ENCODE data around the gene SSBP3. TPM values are rescaled to one million over a fixed set of nuclear protein-coding genes. Genes with fewer than 3 reads are reported as not detected.

The SSBP3 gene
- polyA plus RNA-seq, 1 donor (not counting 4 experiments of a cell fraction or from before 2014, with no cell fraction given) = 16.9 TPM

GRCh38 chr1:54331091-54331772 lies 75.0 kb downstream of the SSBP3 start:
- no peaks in the 10 kb centered on the region for H3K9me3 ChIP-seq (ENCODE audit: control insufficient read depth, low read depth, low read length)
- no peaks in the 10 kb centered on the region for H3K27me3 ChIP-seq (ENCODE audit: control insufficient read depth, extremely low read depth, insufficient read depth, low read length)
- dilution Hi-C loops (cut with MboI; ENCODE audit: extremely low pct_ligation_motif_present, low sequenced_read_pairs) = no loop called here
- no peak overlapping the region for H3K9ac ChIP-seq (ENCODE audit: control insufficient read depth, extremely low read depth, insufficient read depth, low read length)
- H3K4me1 ChIP-seq (ENCODE audit: control insufficient read depth, extremely low read depth, insufficient read depth, low read length) = peaks cover 47% of the 10 kb centered on the region
- H4K20me1 ChIP-seq (ENCODE audit: control insufficient read depth, extremely low read depth, insufficient read depth, low read length) = no peaks in the 10 kb centered on the region
- H3K4me2 ChIP-seq (ENCODE audit: control insufficient read depth, extremely low read depth, insufficient read depth, low read depth, low read length) = no peak overlapping the region
- H2AFZ ChIP-seq (ENCODE audit: control insufficient read depth, low read length) = no peak overlapping the region
- H3K79me2 ChIP-seq (ENCODE audit: control insufficient read depth, insufficient read depth, low read length) = peaks cover 15% of the 10 kb centered on the region
- no peak for FAIRE-seq
- TF ChIP-seq EZH2 (IDR thresholded peaks at IDR 0.05; ENCODE audit: low read length) (no peak), CTCF (optimal IDR thresholded peaks at IDR 0.05 in 1 of 3, IDR thresholded peaks at IDR 0.05 in 1 of 3, conservative IDR thresholded peaks at IDR 0.05 in 1 of 3; ENCODE audit: extremely low read depth in 1 of 3, insufficient read depth in 2 of 3, low read length in 3 of 3) (no peak)
- H3K4me3 ChIP-seq (ENCODE audit: control insufficient read depth in 2 of 3, extremely low read depth in 1 of 3, insufficient read depth in 2 of 3, low read depth in 1 of 3, low read length in 3 of 3) = no peak overlapping the region
- no peaks in the 10 kb centered on the region for H3K36me3 ChIP-seq (ENCODE audit: control insufficient read depth in 2 of 2, extremely low read depth in 1 of 2, insufficient read depth in 2 of 2, low read length in 2 of 2)
- DNase-seq (ENCODE audit: low read depth, low spot score) = no peak
- H3K9me1 ChIP-seq (ENCODE audit: control insufficient read depth, extremely low read depth, insufficient read depth, low read length) = peaks cover 3% of the 10 kb centered on the region
- no peak overlapping the region for H3K27ac ChIP-seq (ENCODE audit: control insufficient read depth, insufficient read depth, low read length)

GRCh38 chr1:54329312-54330003 lies 76.7 kb downstream of the SSBP3 start:
- Histone ChIP-seq H3K27ac (ENCODE audit: control insufficient read depth, insufficient read depth, low read length) (no peak overlapping the region), H4K20me1 (ENCODE audit: control insufficient read depth, extremely low read depth, insufficient read depth, low read length) (no peaks in the 10 kb centered on the region), H3K27me3 (ENCODE audit: control insufficient read depth, extremely low read depth, insufficient read depth, low read length) (no peaks in the 10 kb centered on the region), H2AFZ (ENCODE audit: control insufficient read depth, low read length) (no peak overlapping the region), H3K9ac (ENCODE audit: control insufficient read depth, extremely low read depth, insufficient read depth, low read length) (no peak overlapping the region), H3K9me1 (ENCODE audit: control insufficient read depth, extremely low read depth, insufficient read depth, low read length) (peaks cover 3% of the 10 kb centered on the region), H3K79me2 (ENCODE audit: control insufficient read depth, insufficient read depth, low read length) (peaks cover 16% of the 10 kb centered on the region), H3K36me3 (ENCODE audit: control insufficient read depth in 2 of 2, extremely low read depth in 1 of 2, insufficient read depth in 2 of 2, low read length in 2 of 2) (no peaks in the 10 kb centered on the region), H3K9me3 (ENCODE audit: control insufficient read depth, low read depth, low read length) (no peaks in the 10 kb centered on the region), H3K4me1 (ENCODE audit: control insufficient read depth, extremely low read depth, insufficient read depth, low read length) (peaks cover 37% of the 10 kb centered on the region), H3K4me2 (ENCODE audit: control insufficient read depth, extremely low read depth, insufficient read depth, low read depth, low read length) (no peak overlapping the region), H3K4me3 (ENCODE audit: control insufficient read depth in 2 of 3, extremely low read depth in 1 of 3, insufficient read depth in 2 of 3, low read depth in 1 of 3, low read length in 3 of 3) (no peak overlapping the region)
- no peak for DNase-seq (ENCODE audit: low read depth, low spot score)
- peak; percentile 71 for FAIRE-seq
- dilution Hi-C loops (cut with MboI; ENCODE audit: extremely low pct_ligation_motif_present, low sequenced_read_pairs) = no loop called here
- TF ChIP-seq CTCF (optimal IDR thresholded peaks at IDR 0.05 in 1 of 3, IDR thresholded peaks at IDR 0.05 in 1 of 3, conservative IDR thresholded peaks at IDR 0.05 in 1 of 3; ENCODE audit: extremely low read depth in 1 of 3, insufficient read depth in 2 of 3, low read length in 3 of 3) (no peak), EZH2 (IDR thresholded peaks at IDR 0.05; ENCODE audit: low read length) (no peak)
